ENCODE data around the gene HTD2. TPM values are rescaled to one million over a fixed set of nuclear protein-coding genes. Genes with fewer than 3 reads are reported as not detected.
A peak's percentile ranks its signal among the peaks of the same experiment; 100 is the strongest.
"Not testable (repeated sequence)": the region's sequence is repeated elsewhere in the genome, so short reads cannot be mapped to it uniquely, and the experiment has no call there.

The HTD2 gene
- total RNA-seq, 2 donors from 2014 or later = 8.1 to 12.1 TPM

GRCh38 chr3:58326267-58326900, 20.1 kb downstream of the HTD2 start:
- DNase-seq = no peak
- ATAC-seq = no peak
- intact Hi-C loops (cut with DNase I) = no loop called here

GRCh38 chr3:58329150-58329921, 23.0 kb downstream of the HTD2 start:
- no peak for DNase-seq
- ATAC-seq = no peak
- intact Hi-C loops (cut with DNase I) = no loop called here

GRCh38 chr3:58329922-58330413, 23.6 kb downstream of the HTD2 start:
- no peak for ATAC-seq
- intact Hi-C loops (cut with DNase I) = loop anchor here (5.0 kb wide), 3 partner anchors 67 to 162 kb away; partner anchors contain the start of gene KCTD6 (in 1 of the 2)
- DNase-seq = no peak

- DNase-seq = no peak
- intact Hi-C loops (cut with DNase I) = loop anchor here (5.0 kb wide), 3 partner anchors 66 to 161 kb away; partner anchors contain the start of gene KCTD6 (in 1 of the 2)
Observed at GRCh38 chr3:58331593-58332152, 25.4 kb downstream of the HTD2 start.

GRCh38 chr3:58332575-58333188, 26.4 kb downstream of the HTD2 start, which contains the start of gene PXK:
Gene PXK (plus strand): TSS chr3:58332892. CDS start chr3:58332989, 97 bp downstream.
- DNase-seq (peak; percentile 86), ATAC-seq (peak; percentile 96 to 97)
- intact Hi-C loops (cut with DNase I) = loop anchor here (5.0 kb wide), 3 partner anchors 65 to 160 kb away; partner anchors contain the start of gene KCTD6 (in 1 of the 2)

More at GRCh38 chr3:58331593-58332152, 25.4 kb downstream of the HTD2 start:
- ATAC-seq = no peak

DNA sequence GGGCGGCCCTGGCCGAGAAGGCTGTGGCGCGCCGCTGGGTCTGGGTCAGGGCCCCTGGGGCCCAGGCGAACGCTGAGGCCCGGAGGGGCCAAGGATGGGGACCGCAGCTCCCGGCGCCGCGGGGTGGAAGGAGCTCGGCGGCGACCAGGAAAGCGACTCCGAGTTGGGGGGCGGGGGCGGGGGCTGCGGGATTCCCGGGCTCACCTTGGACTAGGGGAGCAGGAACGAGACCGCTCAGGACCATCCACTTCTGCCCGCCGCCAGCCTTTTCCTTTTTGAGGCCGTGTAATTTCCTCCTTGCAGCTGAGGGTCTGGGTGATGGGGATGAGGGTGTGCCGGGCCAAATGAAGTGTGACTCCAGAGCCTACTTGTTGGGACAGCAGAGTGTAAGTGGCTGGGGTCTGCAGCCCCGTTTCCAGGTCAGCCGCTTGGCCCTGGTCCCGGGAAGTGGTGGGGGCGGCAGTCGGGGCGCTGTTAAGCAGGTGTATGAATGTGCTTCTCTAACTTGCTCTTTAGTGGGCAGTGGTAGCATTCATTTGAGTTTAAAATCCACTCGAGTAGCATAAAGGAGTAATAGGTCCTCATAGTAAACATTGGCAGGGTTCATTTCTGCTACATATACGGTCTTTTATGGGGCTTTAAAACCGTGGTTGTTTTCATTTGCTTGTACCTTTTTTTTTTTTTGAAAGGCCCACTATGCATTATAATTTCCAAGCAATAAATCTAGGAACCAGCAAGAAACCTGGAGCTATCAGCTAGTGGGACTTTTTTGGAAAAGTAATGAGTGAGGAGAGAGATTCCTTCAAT, 27.1 kb downstream of the HTD2 start:
- DNase-seq = peak; percentile 29
- peak; percentile 1 to 28 for ATAC-seq
- intact Hi-C loops (cut with DNase I) = loop anchor here (5.0 kb wide), 3 partner anchors 64 to 159 kb away; partner anchors contain the start of gene KCTD6 (in 1 of the 2)

- DNase-seq = no peak
- intact Hi-C loops (cut with DNase I) = loop anchor here (5.0 kb wide), 3 partner anchors 63 to 158 kb away; partner anchors contain the start of gene KCTD6 (in 1 of the 2)
- ATAC-seq = no peak
Observed at GRCh38 chr3:58334013-58334321, 27.6 kb downstream of the HTD2 start.

- ATAC-seq (no peak), DNase-seq (no peak)
- intact Hi-C loops (cut with DNase I) = loop anchor here (5.0 kb wide), 3 partner anchors 63 to 158 kb away; partner anchors contain the start of gene KCTD6 (in 1 of the 2)
Observed at GRCh38 chr3:58334506-58334884, 28.2 kb downstream of the HTD2 start.

DNA sequence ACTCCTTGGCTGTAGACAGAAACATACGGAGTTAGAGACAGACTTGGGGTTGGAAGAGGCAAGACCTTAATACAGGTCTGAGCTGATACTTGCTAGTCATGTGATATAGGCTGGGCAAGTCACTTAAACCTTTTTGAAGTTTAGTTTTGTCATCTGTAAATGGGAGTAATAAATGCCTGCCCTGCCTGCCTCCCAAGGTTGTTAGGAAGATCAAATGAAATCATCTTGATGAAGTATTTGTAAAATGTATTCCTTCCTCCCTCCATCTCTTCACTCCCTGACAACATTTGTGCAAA, 29.3 kb downstream of the HTD2 start:
- peak in 1 of 2 donors; percentile 6 for ATAC-seq
- DNase-seq = no peak
- intact Hi-C loops (cut with DNase I) = no loop called here

- no peak for DNase-seq
- intact Hi-C loops (cut with DNase I) = no loop called here
- no peak for ATAC-seq
Observed at GRCh38 chr3:58336135-58336882, 30.0 kb downstream of the HTD2 start.

DNA sequence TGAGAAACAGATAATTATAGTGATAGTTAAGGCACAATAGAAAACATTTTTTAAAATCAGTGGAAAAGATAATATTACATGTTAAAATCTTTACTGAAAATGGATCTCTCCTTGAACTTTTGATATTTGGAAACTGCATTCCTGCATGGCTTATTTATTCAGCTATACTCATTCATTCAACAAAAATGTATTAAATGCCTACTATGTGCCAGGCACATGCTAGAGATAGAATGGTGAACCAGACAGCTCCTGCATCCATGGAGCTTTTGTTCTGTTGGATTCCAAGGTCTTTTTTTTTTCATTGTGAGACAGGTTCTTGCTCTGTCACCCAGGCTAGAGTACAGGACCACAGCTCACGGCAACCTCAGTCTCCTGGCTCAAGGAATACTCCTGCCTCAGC, 30.9 kb downstream of the HTD2 start:
- intact Hi-C loops (cut with DNase I) = no loop called here
- no peak for ATAC-seq
- DNase-seq = no peak

DNA sequence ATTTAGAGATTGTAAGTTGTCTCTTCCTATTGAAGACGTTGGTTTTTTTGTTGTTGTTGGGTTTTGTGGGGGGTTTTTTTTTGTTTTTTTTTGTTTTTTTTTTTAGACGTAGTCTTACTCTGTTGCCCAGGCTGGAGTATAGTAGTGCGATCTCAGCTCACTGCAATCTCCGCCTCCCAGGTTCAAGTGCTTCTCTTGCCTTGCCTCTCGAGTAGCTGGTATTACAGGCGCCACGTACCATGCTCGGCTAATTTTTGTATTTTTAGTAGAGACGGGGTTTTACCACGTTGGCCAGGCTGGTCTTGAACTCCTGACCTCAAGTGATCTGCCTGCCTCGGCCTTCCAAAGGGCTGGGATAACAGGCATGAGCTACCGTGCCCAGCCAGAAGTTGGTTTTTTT, 32.8 kb downstream of the HTD2 start:
- intact Hi-C loops (cut with DNase I); ATAC-seq; DNase-seq: not testable (repeated sequence)

DNA sequence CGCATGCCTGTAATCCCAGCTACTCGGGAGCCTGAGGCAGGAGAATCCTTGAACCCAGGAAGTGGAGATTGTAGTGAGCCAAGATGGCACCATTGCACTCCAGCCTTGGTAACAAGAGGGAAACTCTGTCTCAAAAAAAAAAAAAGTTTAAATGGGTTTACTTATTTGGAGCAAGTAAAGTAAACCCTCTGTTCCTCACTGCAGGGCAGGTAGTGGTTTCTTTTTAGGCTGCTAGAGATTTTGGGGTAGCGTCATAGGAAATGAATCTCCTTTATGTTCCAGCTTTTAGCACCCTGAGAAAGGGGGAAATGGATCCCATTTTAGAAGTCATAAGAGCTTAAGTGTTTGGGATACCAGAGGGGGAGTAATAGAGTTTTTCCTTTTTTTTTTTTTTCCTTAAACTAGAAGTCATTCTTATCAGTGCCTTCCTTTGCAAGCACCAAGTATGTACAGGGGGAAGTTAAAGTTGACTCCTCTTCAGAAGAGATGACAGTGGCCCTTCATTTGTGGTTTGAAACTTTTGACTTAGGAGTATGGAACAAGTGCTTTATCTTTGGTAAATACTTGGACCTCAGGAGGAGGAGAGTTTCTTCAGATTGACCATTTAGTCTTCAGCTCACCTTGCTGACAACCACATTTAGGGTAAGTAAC, 34.4 kb downstream of the HTD2 start:
- no peak for DNase-seq
- intact Hi-C loops (cut with DNase I) = no loop called here
- ATAC-seq = no peak

DNA sequence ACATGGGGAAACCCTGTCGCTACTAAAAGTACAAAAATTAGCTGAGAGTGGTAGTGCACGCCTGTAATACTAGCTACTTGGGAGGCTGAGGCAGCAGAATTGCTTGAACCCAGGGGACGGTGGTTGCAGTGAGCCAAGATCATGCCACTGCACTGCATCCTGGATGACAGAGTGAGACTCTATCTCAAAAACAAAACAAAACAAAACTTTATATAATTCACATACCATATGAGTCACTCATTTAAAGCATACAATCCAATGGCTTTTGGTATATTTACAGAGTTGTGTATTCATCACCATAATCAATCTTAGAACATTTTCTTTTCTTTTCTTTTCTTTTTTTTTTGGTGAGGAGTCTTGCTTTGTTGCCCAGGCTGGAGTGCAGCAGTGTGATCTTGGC, 35.1 kb downstream of the HTD2 start:
- ATAC-seq = no peak
- intact Hi-C loops (cut with DNase I) = no loop called here
- DNase-seq = no peak

DNA sequence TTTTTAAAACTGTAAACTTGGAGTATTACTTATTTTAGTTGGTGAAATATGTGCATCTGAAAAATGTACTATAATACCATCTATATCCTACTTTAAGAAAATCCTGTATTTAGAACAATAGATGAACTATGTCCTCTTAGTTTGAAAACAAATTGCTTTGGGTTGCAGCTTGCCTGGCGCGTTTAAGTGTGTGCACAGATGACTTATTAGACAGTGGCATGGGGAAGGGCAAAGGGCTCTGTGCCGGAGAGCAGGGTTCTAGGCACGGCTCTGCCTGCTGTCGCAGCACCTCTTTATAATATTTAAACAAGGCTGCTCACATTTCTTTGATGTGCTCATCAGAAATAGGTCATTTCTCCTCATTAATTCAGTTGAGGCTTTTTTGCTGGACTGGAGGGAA, 36.4 kb downstream of the HTD2 start:
- ATAC-seq (no peak), DNase-seq (no peak)
- intact Hi-C loops (cut with DNase I) = no loop called here

GRCh38 chr3:58345457-58345856, 39.1 kb downstream of the HTD2 start:
- intact Hi-C loops (cut with DNase I) = no loop called here

DNA sequence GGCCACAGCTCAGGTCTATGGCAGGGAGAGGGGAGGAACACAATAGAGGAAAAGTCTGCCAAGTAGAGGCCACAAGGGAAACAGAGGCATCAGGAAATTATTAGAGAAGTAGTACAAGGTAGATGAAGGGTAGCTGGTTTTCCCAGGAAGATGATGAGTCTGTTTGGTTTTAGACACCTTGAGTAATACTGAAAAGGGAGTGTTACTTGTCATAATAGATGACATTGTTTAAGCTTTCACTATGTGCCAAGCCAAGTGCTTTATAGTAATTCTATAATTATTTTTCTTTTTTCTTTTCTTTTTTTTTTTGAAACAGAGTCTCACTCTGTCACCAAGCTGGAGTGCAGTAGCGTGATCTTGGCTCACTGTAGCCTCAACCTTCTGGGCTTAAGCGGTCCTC, 40.0 kb downstream of the HTD2 start:
- intact Hi-C loops (cut with DNase I) = no loop called here
- DNase-seq = no peak
- no peak for ATAC-seq

More at GRCh38 chr3:58345457-58345856, 39.1 kb downstream of the HTD2 start:
- ATAC-seq = no peak
- DNase-seq = no peak

- ATAC-seq (no peak), DNase-seq (no peak)
- intact Hi-C loops (cut with DNase I) = no loop called here
Observed at GRCh38 chr3:58347984-58348383, 41.7 kb downstream of the HTD2 start.

All from left cardiac atrium (tissue), 4 donors.